GM23338 (cell line): ENCODE measurements around the gene HK2. TPM values are rescaled to one million over a fixed set of nuclear protein-coding genes. Genes with fewer than 3 reads are reported as not detected.

ENCODE experiments used
- ATAC-seq: fragments of 200-7000 bp; cut with Tn5 transposase; 3 replicates; pipeline ENCODE4 v1.9.1; 2020
- DNase-seq: peaks from one replicate; pipeline ENCODE4 v3.0.0-alpha.2; 2015; ENCODE audit warnings: low spot score
- H2AFZ ChIP-seq: fragments of 200-600 bp; sonication (generic); 2 replicates; pipeline ENCODE4 v1.8.0; 2016; ENCODE audit warnings: antibody characterized with exemption, mild to moderate bottlenecking, moderate library complexity
- H3F3A ChIP-seq: fragments of 200-600 bp; sonication (generic); replicated peaks from 2 replicates; pipeline ENCODE4 v1.8.0; 2017; ENCODE audit warnings: antibody characterized with exemption, mixed run types, low read depth
- H3K27ac ChIP-seq: fragments of 200-600 bp; sonication (generic); 2 replicates; pipeline ENCODE4 v1.6.1; 2016; ENCODE audit warnings: low read depth
- H3K27me3 ChIP-seq: fragments of 200-600 bp; sonication (generic); 2 replicates; pipeline ENCODE4 v1.8.0; 2016; ENCODE audit warnings: mild to moderate bottlenecking, mixed run types, moderate library complexity; ENCODE audit not compliant: insufficient read depth
- H3K36me3 ChIP-seq: fragments of 200-600 bp; sonication (generic); 2 replicates; pipeline ENCODE4 v1.8.0; 2016; ENCODE audit warnings: mild to moderate bottlenecking; ENCODE audit not compliant: insufficient read depth
- H3K4me1 ChIP-seq: fragments of 200-600 bp; sonication (generic); 2 replicates; pipeline ENCODE4 v1.8.0; 2016; ENCODE audit warnings: mild to moderate bottlenecking, moderate library complexity; ENCODE audit not compliant: insufficient read depth
- H3K4me2 ChIP-seq: fragments of 200-600 bp; sonication (generic); 2 replicates; pipeline ENCODE4 v1.7.1; 2017; ENCODE audit warnings: mixed run types
- H3K4me3 ChIP-seq: fragments of 200-600 bp; sonication (generic); 2 replicates; pipeline ENCODE4 v1.6.1; 2016; ENCODE audit warnings: mixed run types
- H3K79me2 ChIP-seq: fragments of 200-600 bp; sonication (generic); replicated peaks from 2 replicates; pipeline ENCODE4 v1.8.0; 2017; ENCODE audit warnings: mild to moderate bottlenecking; ENCODE audit not compliant: insufficient read depth
- H3K9me2 ChIP-seq: fragments of 200-600 bp; sonication (generic); 2 replicates; pipeline ENCODE4 v1.8.0; 2017; ENCODE audit not compliant: insufficient read depth
- H4K20me1 ChIP-seq: fragments of 200-600 bp; sonication (generic); replicated peaks from 2 replicates; pipeline ENCODE4 v1.8.0; 2017; ENCODE audit warnings: mild to moderate bottlenecking; ENCODE audit not compliant: insufficient read depth
- H3K27ac Mint-ChIP-seq: 2 replicates; pipeline ENCODE4 v1.8.0; 2020; ENCODE audit warnings: inconsistent platforms, mild to moderate bottlenecking, moderate library complexity, mixed read lengths
- H3K27me3 Mint-ChIP-seq: 3 replicates; pipeline ENCODE4 v1.8.0; 2022; ENCODE audit warnings: low read depth, mild to moderate bottlenecking, moderate library complexity, mixed read lengths, inconsistent platforms; ENCODE audit not compliant: insufficient read depth, poor library complexity
- H3K36me3 Mint-ChIP-seq: 3 replicates; pipeline ENCODE4 v1.8.0; 2021; ENCODE audit warnings: low read depth, mild to moderate bottlenecking, inconsistent platforms, moderate library complexity, mixed read lengths
- H3K4me1 Mint-ChIP-seq: 3 replicates; pipeline ENCODE4 v1.8.0; 2020; ENCODE audit warnings: mild to moderate bottlenecking, inconsistent platforms, mixed read lengths
- H3K4me3 Mint-ChIP-seq: 3 replicates; pipeline ENCODE4 v1.8.0; 2021; ENCODE audit warnings: moderate library complexity, mild to moderate bottlenecking, inconsistent platforms, mixed read lengths
- H3K9me3 Mint-ChIP-seq: 3 replicates; pipeline ENCODE4 v1.8.0; 2020; ENCODE audit warnings: moderate library complexity, mild to moderate bottlenecking, inconsistent platforms, mixed read lengths
- CREB1 ChIP-seq: fragments of 250-450 bp; sonication (Bioruptor Pico); IDR thresholded peaks from 2 replicates; pipeline ENCODE4 v1.5.0; 2020; ENCODE audit warnings: low read depth, mild to moderate bottlenecking, moderate library complexity
- EZH2 ChIP-seq: fragments of 200-600 bp; sonication (generic); IDR thresholded peaks from one replicate; pipeline ENCODE4 v1.8.0; 2017; ENCODE audit warnings: antibody characterized with exemption, mild to moderate bottlenecking, low read depth; ENCODE audit not compliant: unreplicated experiment
- EZH2phosphoT487 ChIP-seq: fragments of 200-600 bp; sonication (generic); IDR thresholded peaks from one replicate; pipeline ENCODE4 v1.8.1; 2018; ENCODE audit warnings: antibody characterized with exemption; ENCODE audit not compliant: unreplicated experiment
- JUNB ChIP-seq: IDR thresholded peaks from one replicate; pipeline ENCODE4 v1.6.1; 2016; ENCODE audit warnings: antibody characterized with exemption; ENCODE audit not compliant: unreplicated experiment
- NANOG ChIP-seq: IDR thresholded peaks from 2 replicates; pipeline ENCODE4 v1.6.1; 2016; ENCODE audit warnings: antibody characterized with exemption, borderline replicate concordance
- POLR2AphosphoS5 ChIP-seq: IDR thresholded peaks from 2 replicates; pipeline ENCODE4 v1.6.1; 2016; ENCODE audit warnings: antibody characterized with exemption, low read depth
- STAT1 ChIP-seq: IDR thresholded peaks from one replicate; pipeline ENCODE4 v1.6.1; 2016; ENCODE audit warnings: antibody characterized with exemption; ENCODE audit not compliant: unreplicated experiment
- ZNF114 ChIP-seq: fragments of 250-450 bp; sonication (Bioruptor Pico); IDR thresholded peaks from 2 replicates; pipeline ENCODE4 v1.5.0; 2020; ENCODE audit warnings: mild to moderate bottlenecking, moderate library complexity
- ZNF331 ChIP-seq: fragments of 250-450 bp; sonication (Bioruptor Pico); IDR thresholded peaks from 2 replicates; pipeline ENCODE4 v1.5.0; 2020; ENCODE audit warnings: low read depth, mild to moderate bottlenecking, moderate library complexity
- polyA plus RNA-seq: library from polyadenylated mRNA; unstranded; fragments of >200 nt; fragmentation: Nextera tagmentation; extraction: Ambion mirVana; gene quantifications from 2 replicates; pipeline ENCODE4 v1.2.1, GENCODE V29; 2016
- total RNA-seq: library from RNA; depleted of rRNA; stranded (reverse); fragments of >200 nt; shearing (Covaris generic); gene quantifications from 2 replicates; pipeline ENCODE4 v1.2.3, GENCODE V29; 2014
- TF ChIP-seq, protein P1 (sequence below): IDR thresholded peaks from one replicate; pipeline ENCODE4 v1.6.1; 2018; ENCODE audit warnings: antibody characterized with exemption; ENCODE audit not compliant: unreplicated experiment
- TF ChIP-seq, protein P2 (sequence below): IDR thresholded peaks from 2 replicates; pipeline ENCODE4 v1.6.1; 2016; ENCODE audit warnings: antibody characterized with exemption
- TF ChIP-seq, protein P3 (sequence below), 2 experiments: fragments of 200-600 bp in 1 of 2; sonication (generic) in 1 of 2; conservative IDR thresholded peaks; 2 replicates each; pipeline versions ENCODE4 v1.5.1 to v1.6.1; 2016 to 2017; ENCODE audit warnings: antibody characterized with exemption in 2 of 2, low read depth in 2 of 2, mild to moderate bottlenecking in 2 of 2, moderate library complexity in 1 of 2
- TF ChIP-seq, protein P4 (sequence below): fragments of 250-450 bp; sonication (Bioruptor Pico); IDR thresholded peaks from 2 replicates; pipeline ENCODE4 v1.5.0; 2020; ENCODE audit warnings: mild to moderate bottlenecking, moderate library complexity

HK2 gene
- total and polyA plus RNA-seq, 2 experiments from 2014 or later, result 23.2 to 54.7 TPM

DNA sequence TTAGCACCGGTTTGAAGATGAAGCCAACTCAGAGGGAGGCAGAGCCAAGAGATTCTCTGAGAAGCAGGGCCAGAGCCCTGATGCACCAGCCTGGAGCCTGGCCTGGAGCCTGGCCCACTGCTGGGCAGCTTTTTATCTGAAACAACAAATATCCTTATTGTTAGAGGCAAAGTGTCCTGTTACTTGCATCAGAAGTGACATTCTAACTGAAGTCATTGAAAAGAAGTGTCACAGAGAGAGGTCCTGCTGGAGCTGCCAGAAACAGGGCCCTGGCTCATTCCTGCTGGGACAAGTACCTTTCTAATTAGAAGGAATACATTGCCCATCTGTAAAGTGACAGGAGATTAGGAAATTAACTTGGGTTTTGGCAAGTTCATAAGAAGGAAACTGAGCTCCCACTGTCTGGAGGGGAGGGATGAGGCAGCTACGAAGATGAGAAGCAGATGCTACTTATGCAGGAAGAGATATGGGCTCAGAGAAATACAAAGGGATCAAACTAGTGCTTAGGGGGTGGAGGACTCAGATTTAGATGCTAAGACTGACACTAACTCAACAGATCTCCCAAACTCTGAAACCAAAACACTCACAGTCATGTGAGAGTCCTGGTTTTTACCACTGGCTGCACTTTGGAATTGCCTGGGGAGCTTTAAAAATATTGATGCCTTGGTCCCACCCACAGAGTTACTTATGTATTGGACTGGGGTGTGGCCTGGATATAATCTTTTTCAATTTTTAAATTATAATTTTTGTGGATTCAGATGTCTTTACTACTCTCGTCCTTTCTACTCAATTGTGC lies 11.0 kb upstream of the HK2 start:
- peak; percentile 73 for ATAC-seq
- Mint-ChIP-seq H3K4me3 (no peak overlapping the region), H3K36me3 (no peaks in the 10 kb centered on the region), H3K4me1 (peaks cover 6% of the 10 kb centered on the region), H3K27ac (no peak overlapping the region), H3K27me3 (no peaks in the 10 kb centered on the region), H3K9me3 (no peaks in the 10 kb centered on the region)
- Histone ChIP-seq H4K20me1 (no peaks in the 10 kb centered on the region), H3K27me3 (no peaks in the 10 kb centered on the region), H3K27ac (no peak overlapping the region), H3K4me3 (no peak overlapping the region), H3K36me3 (no peaks in the 10 kb centered on the region), H3K4me2 (no peak overlapping the region), H3K79me2 (no peaks in the 10 kb centered on the region), H3K9me2 (no peaks in the 10 kb centered on the region), H3K4me1 (no peaks in the 10 kb centered on the region), H2AFZ (peak overlapping the region; percentile 66; the same call in 1 of the 2 replicates), H3F3A (no peaks in the 10 kb centered on the region)
- TF ChIP-seq, protein P1, sequence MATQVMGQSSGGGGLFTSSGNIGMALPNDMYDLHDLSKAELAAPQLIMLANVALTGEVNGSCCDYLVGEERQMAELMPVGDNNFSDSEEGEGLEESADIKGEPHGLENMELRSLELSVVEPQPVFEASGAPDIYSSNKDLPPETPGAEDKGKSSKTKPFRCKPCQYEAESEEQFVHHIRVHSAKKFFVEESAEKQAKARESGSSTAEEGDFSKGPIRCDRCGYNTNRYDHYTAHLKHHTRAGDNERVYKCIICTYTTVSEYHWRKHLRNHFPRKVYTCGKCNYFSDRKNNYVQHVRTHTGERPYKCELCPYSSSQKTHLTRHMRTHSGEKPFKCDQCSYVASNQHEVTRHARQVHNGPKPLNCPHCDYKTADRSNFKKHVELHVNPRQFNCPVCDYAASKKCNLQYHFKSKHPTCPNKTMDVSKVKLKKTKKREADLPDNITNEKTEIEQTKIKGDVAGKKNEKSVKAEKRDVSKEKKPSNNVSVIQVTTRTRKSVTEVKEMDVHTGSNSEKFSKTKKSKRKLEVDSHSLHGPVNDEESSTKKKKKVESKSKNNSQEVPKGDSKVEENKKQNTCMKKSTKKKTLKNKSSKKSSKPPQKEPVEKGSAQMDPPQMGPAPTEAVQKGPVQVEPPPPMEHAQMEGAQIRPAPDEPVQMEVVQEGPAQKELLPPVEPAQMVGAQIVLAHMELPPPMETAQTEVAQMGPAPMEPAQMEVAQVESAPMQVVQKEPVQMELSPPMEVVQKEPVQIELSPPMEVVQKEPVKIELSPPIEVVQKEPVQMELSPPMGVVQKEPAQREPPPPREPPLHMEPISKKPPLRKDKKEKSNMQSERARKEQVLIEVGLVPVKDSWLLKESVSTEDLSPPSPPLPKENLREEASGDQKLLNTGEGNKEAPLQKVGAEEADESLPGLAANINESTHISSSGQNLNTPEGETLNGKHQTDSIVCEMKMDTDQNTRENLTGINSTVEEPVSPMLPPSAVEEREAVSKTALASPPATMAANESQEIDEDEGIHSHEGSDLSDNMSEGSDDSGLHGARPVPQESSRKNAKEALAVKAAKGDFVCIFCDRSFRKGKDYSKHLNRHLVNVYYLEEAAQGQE, result no peak
- TF ChIP-seq, protein P2, sequence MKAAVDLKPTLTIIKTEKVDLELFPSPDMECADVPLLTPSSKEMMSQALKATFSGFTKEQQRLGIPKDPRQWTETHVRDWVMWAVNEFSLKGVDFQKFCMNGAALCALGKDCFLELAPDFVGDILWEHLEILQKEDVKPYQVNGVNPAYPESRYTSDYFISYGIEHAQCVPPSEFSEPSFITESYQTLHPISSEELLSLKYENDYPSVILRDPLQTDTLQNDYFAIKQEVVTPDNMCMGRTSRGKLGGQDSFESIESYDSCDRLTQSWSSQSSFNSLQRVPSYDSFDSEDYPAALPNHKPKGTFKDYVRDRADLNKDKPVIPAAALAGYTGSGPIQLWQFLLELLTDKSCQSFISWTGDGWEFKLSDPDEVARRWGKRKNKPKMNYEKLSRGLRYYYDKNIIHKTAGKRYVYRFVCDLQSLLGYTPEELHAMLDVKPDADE, result no peak
- no peak for TF ChIP-seq CREB1
- no peak for TF ChIP-seq ZNF331
- no peak for TF ChIP-seq STAT1
- TF ChIP-seq, protein P3, sequence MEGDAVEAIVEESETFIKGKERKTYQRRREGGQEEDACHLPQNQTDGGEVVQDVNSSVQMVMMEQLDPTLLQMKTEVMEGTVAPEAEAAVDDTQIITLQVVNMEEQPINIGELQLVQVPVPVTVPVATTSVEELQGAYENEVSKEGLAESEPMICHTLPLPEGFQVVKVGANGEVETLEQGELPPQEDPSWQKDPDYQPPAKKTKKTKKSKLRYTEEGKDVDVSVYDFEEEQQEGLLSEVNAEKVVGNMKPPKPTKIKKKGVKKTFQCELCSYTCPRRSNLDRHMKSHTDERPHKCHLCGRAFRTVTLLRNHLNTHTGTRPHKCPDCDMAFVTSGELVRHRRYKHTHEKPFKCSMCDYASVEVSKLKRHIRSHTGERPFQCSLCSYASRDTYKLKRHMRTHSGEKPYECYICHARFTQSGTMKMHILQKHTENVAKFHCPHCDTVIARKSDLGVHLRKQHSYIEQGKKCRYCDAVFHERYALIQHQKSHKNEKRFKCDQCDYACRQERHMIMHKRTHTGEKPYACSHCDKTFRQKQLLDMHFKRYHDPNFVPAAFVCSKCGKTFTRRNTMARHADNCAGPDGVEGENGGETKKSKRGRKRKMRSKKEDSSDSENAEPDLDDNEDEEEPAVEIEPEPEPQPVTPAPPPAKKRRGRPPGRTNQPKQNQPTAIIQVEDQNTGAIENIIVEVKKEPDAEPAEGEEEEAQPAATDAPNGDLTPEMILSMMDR (conservative IDR thresholded peaks at IDR 0.05; ENCODE audit: low read depth in 2 of 2), result no peak
- TF ChIP-seq EZH2phosphoT487, result no peak
- TF ChIP-seq JUNB, result no peak
- TF ChIP-seq NANOG, result no peak
- no peak for TF ChIP-seq EZH2
- no peak for TF ChIP-seq ZNF114 (CRISPR knock-in tag)
- TF ChIP-seq, protein P4, sequence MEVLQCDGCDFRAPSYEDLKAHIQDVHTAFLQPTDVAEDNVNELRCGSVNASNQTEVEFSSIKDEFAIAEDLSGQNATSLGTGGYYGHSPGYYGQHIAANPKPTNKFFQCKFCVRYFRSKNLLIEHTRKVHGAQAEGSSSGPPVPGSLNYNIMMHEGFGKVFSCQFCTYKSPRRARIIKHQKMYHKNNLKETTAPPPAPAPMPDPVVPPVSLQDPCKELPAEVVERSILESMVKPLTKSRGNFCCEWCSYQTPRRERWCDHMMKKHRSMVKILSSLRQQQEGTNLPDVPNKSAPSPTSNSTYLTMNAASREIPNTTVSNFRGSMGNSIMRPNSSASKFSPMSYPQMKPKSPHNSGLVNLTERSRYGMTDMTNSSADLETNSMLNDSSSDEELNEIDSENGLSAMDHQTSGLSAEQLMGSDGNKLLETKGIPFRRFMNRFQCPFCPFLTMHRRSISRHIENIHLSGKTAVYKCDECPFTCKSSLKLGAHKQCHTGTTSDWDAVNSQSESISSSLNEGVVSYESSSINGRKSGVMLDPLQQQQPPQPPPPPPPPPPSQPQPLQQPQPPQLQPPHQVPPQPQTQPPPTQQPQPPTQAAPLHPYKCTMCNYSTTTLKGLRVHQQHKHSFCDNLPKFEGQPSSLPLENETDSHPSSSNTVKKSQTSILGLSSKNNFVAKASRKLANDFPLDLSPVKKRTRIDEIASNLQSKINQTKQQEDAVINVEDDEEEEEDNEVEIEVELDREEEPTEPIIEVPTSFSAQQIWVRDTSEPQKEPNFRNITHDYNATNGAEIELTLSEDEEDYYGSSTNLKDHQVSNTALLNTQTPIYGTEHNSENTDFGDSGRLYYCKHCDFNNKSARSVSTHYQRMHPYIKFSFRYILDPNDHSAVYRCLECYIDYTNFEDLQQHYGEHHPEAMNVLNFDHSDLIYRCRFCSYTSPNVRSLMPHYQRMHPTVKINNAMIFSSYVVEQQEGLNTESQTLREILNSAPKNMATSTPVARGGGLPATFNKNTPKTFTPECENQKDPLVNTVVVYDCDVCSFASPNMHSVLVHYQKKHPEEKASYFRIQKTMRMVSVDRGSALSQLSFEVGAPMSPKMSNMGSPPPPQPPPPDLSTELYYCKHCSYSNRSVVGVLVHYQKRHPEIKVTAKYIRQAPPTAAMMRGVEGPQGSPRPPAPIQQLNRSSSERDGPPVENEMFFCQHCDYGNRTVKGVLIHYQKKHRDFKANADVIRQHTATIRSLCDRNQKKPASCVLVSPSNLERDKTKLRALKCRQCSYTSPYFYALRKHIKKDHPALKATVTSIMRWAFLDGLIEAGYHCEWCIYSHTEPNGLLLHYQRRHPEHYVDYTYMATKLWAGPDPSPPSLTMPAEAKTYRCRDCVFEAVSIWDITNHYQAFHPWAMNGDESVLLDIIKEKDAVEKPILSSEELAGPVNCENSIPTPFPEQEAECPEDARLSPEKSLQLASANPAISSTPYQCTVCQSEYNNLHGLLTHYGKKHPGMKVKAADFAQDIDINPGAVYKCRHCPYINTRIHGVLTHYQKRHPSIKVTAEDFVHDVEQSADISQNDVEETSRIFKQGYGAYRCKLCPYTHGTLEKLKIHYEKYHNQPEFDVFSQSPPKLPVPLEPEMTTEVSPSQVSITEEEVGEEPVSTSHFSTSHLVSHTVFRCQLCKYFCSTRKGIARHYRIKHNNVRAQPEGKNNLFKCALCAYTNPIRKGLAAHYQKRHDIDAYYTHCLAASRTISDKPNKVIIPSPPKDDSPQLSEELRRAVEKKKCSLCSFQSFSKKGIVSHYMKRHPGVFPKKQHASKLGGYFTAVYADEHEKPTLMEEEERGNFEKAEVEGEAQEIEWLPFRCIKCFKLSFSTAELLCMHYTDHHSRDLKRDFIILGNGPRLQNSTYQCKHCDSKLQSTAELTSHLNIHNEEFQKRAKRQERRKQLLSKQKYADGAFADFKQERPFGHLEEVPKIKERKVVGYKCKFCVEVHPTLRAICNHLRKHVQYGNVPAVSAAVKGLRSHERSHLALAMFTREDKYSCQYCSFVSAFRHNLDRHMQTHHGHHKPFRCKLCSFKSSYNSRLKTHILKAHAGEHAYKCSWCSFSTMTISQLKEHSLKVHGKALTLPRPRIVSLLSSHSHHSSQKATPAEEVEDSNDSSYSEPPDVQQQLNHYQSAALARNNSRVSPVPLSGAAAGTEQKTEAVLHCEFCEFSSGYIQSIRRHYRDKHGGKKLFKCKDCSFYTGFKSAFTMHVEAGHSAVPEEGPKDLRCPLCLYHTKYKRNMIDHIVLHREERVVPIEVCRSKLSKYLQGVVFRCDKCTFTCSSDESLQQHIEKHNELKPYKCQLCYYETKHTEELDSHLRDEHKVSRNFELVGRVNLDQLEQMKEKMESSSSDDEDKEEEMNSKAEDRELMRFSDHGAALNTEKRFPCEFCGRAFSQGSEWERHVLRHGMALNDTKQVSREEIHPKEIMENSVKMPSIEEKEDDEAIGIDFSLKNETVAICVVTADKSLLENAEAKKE (CRISPR knock-in tag), result no peak
- TF ChIP-seq POLR2AphosphoS5, result no peak
- DNase-seq, result no peak
